ENCODE results near the gene MRPL41. TPM values are rescaled to one million over a fixed set of nuclear protein-coding genes. Genes with fewer than 3 reads are reported as not detected.
"Not testable (repeated sequence)": the region's sequence is repeated elsewhere in the genome, so short reads cannot be mapped to it uniquely, and the experiment has no call there.

Gene MRPL41
- total and polyA plus RNA-seq, 2 experiments from 2014 or later: 32.8 to 146 TPM

DNA sequence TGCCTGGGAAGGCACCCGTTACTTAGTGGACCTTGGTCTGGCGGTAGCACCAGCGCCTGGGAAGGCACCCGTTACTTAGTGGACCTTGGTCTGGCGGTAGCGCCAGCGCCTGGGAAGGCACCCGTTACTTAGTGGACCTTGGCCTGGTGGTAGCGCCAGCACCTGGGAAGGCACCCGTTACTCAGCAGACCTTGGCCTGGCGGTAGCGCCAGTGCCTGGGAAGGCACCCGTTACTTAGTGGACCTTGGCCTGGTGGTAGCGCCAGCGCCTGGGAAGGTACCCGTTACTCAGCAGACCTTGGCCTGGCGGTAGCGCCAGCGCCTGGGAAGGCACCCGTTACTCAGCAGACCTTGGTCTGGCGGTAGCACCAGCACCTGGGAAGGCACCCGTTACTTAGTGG lies 40.6 kb upstream of the MRPL41 start:
- H3K9me2 ChIP-seq (ENCODE audit: insufficient read depth); ATAC-seq: not testable (repeated sequence)

DNA sequence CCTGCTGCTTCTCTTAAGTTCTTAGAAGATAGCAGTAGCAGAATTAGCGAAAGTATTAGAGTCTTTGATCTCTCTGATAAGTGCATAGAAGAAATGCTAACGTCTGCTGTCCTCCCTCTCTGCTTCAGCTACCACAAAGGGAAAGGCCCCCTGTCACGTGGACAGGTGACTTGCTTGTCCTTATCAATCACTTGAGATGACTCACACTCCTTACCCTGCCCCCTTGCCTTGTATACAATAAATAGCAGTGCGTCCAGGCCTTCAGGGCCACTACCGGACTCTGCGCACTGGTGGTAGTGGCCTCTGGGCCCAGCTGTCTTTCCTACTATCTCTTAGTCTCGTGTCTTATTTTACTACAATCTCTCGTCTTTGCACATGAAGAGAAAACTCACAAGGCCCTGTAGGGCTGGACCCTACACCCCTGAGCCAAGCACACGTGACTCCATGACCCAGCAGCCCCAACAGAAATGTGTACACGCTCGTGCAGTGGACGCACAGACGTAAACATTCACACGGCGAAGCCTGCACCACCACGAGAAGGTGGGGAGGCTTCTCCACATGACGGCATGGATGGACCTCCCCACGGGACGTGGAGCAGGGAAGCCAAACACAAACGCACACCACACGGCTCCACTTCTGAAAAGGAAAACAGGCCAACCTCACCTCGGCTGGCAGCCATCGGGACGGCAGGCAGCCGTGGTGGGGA lies 39.8 kb upstream of the MRPL41 start:
- no peaks in the 10 kb centered on the region for H3F3A ChIP-seq (replicated peaks; ENCODE audit: low read depth)
- Mint-ChIP-seq H3K9me3 (peaks cover 42% of the 10 kb centered on the region), H3K4me1 (peaks cover 2% of the 10 kb centered on the region; the same call in 1 of the 3 replicates), H3K27ac (no peak overlapping the region), H3K27me3 (ENCODE audit: insufficient read depth, low read depth, poor library complexity) (peaks cover 11% of the 10 kb centered on the region), H3K4me3 (no peak overlapping the region; the same call in 2 of the 3 replicates), H3K36me3 (ENCODE audit: low read depth) (peaks cover 7% of the 10 kb centered on the region; the same call in 1 of the 3 replicates)
- H3K4me3 ChIP-seq: no peak overlapping the region
- H3K36me3 ChIP-seq (ENCODE audit: insufficient read depth): no peaks in the 10 kb centered on the region
- no peak overlapping the region for H2AFZ ChIP-seq
- H3K27me3 ChIP-seq (ENCODE audit: insufficient read depth): no peaks in the 10 kb centered on the region
- H3K79me2 ChIP-seq (replicated peaks; ENCODE audit: insufficient read depth): no peaks in the 10 kb centered on the region
- no peak overlapping the region for H3K27ac ChIP-seq (ENCODE audit: low read depth)
- H4K20me1 ChIP-seq (replicated peaks; ENCODE audit: insufficient read depth): no peaks in the 10 kb centered on the region
- no peaks in the 10 kb centered on the region for H3K9me2 ChIP-seq (ENCODE audit: insufficient read depth)
- DNase-seq (ENCODE audit: low spot score) (no peak), ATAC-seq (no peak)
- no peaks in the 10 kb centered on the region for H3K4me1 ChIP-seq (ENCODE audit: insufficient read depth)
- no peak overlapping the region for H3K4me2 ChIP-seq
- TF ChIP-seq, protein P1, sequence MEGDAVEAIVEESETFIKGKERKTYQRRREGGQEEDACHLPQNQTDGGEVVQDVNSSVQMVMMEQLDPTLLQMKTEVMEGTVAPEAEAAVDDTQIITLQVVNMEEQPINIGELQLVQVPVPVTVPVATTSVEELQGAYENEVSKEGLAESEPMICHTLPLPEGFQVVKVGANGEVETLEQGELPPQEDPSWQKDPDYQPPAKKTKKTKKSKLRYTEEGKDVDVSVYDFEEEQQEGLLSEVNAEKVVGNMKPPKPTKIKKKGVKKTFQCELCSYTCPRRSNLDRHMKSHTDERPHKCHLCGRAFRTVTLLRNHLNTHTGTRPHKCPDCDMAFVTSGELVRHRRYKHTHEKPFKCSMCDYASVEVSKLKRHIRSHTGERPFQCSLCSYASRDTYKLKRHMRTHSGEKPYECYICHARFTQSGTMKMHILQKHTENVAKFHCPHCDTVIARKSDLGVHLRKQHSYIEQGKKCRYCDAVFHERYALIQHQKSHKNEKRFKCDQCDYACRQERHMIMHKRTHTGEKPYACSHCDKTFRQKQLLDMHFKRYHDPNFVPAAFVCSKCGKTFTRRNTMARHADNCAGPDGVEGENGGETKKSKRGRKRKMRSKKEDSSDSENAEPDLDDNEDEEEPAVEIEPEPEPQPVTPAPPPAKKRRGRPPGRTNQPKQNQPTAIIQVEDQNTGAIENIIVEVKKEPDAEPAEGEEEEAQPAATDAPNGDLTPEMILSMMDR (conservative IDR thresholded peaks at IDR 0.05; ENCODE audit: low read depth in 2 of 2): no peak
- TF ChIP-seq JUNB (IDR thresholded peaks at IDR 0.05; ENCODE audit: unreplicated experiment): no peak
- TF ChIP-seq, protein P2, sequence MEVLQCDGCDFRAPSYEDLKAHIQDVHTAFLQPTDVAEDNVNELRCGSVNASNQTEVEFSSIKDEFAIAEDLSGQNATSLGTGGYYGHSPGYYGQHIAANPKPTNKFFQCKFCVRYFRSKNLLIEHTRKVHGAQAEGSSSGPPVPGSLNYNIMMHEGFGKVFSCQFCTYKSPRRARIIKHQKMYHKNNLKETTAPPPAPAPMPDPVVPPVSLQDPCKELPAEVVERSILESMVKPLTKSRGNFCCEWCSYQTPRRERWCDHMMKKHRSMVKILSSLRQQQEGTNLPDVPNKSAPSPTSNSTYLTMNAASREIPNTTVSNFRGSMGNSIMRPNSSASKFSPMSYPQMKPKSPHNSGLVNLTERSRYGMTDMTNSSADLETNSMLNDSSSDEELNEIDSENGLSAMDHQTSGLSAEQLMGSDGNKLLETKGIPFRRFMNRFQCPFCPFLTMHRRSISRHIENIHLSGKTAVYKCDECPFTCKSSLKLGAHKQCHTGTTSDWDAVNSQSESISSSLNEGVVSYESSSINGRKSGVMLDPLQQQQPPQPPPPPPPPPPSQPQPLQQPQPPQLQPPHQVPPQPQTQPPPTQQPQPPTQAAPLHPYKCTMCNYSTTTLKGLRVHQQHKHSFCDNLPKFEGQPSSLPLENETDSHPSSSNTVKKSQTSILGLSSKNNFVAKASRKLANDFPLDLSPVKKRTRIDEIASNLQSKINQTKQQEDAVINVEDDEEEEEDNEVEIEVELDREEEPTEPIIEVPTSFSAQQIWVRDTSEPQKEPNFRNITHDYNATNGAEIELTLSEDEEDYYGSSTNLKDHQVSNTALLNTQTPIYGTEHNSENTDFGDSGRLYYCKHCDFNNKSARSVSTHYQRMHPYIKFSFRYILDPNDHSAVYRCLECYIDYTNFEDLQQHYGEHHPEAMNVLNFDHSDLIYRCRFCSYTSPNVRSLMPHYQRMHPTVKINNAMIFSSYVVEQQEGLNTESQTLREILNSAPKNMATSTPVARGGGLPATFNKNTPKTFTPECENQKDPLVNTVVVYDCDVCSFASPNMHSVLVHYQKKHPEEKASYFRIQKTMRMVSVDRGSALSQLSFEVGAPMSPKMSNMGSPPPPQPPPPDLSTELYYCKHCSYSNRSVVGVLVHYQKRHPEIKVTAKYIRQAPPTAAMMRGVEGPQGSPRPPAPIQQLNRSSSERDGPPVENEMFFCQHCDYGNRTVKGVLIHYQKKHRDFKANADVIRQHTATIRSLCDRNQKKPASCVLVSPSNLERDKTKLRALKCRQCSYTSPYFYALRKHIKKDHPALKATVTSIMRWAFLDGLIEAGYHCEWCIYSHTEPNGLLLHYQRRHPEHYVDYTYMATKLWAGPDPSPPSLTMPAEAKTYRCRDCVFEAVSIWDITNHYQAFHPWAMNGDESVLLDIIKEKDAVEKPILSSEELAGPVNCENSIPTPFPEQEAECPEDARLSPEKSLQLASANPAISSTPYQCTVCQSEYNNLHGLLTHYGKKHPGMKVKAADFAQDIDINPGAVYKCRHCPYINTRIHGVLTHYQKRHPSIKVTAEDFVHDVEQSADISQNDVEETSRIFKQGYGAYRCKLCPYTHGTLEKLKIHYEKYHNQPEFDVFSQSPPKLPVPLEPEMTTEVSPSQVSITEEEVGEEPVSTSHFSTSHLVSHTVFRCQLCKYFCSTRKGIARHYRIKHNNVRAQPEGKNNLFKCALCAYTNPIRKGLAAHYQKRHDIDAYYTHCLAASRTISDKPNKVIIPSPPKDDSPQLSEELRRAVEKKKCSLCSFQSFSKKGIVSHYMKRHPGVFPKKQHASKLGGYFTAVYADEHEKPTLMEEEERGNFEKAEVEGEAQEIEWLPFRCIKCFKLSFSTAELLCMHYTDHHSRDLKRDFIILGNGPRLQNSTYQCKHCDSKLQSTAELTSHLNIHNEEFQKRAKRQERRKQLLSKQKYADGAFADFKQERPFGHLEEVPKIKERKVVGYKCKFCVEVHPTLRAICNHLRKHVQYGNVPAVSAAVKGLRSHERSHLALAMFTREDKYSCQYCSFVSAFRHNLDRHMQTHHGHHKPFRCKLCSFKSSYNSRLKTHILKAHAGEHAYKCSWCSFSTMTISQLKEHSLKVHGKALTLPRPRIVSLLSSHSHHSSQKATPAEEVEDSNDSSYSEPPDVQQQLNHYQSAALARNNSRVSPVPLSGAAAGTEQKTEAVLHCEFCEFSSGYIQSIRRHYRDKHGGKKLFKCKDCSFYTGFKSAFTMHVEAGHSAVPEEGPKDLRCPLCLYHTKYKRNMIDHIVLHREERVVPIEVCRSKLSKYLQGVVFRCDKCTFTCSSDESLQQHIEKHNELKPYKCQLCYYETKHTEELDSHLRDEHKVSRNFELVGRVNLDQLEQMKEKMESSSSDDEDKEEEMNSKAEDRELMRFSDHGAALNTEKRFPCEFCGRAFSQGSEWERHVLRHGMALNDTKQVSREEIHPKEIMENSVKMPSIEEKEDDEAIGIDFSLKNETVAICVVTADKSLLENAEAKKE (CRISPR knock-in tag; IDR thresholded peaks at IDR 0.05): no peak
- no peak for TF ChIP-seq STAT1 (IDR thresholded peaks at IDR 0.05; ENCODE audit: unreplicated experiment)
- TF ChIP-seq, protein P3, sequence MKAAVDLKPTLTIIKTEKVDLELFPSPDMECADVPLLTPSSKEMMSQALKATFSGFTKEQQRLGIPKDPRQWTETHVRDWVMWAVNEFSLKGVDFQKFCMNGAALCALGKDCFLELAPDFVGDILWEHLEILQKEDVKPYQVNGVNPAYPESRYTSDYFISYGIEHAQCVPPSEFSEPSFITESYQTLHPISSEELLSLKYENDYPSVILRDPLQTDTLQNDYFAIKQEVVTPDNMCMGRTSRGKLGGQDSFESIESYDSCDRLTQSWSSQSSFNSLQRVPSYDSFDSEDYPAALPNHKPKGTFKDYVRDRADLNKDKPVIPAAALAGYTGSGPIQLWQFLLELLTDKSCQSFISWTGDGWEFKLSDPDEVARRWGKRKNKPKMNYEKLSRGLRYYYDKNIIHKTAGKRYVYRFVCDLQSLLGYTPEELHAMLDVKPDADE (IDR thresholded peaks at IDR 0.05): no peak
- no peak for TF ChIP-seq EZH2 (IDR thresholded peaks at IDR 0.05; ENCODE audit: low read depth, unreplicated experiment)
- no peak for TF ChIP-seq ZNF114 (CRISPR knock-in tag; IDR thresholded peaks at IDR 0.05)
- TF ChIP-seq ZNF331 (CRISPR knock-in tag; IDR thresholded peaks at IDR 0.05; ENCODE audit: low read depth): no peak
- no peak for TF ChIP-seq EZH2phosphoT487 (IDR thresholded peaks at IDR 0.05; ENCODE audit: unreplicated experiment)
- no peak for TF ChIP-seq NANOG (IDR thresholded peaks at IDR 0.05; ENCODE audit: borderline replicate concordance)
- no peak for TF ChIP-seq POLR2AphosphoS5 (IDR thresholded peaks at IDR 0.05; ENCODE audit: low read depth)

More for the DNA sequence above, 40.6 kb upstream of the MRPL41 start:
- Mint-ChIP-seq H3K9me3 (peaks cover 50% of the 10 kb centered on the region), H3K27me3 (ENCODE audit: insufficient read depth, low read depth, poor library complexity) (peaks cover 11% of the 10 kb centered on the region)
- not testable (repeated sequence) for H2AFZ ChIP-seq; H3K4me2 ChIP-seq; DNase-seq (ENCODE audit: low spot score); H3F3A ChIP-seq (replicated peaks; ENCODE audit: low read depth); H3K4me3 ChIP-seq; H3K36me3 ChIP-seq (ENCODE audit: insufficient read depth); H3K27ac Mint-ChIP-seq; H3K79me2 ChIP-seq (replicated peaks; ENCODE audit: insufficient read depth); H3K4me1 ChIP-seq (ENCODE audit: insufficient read depth); H3K4me1 Mint-ChIP-seq; H3K27me3 ChIP-seq (ENCODE audit: insufficient read depth); H3K36me3 Mint-ChIP-seq (ENCODE audit: low read depth); H3K27ac ChIP-seq (ENCODE audit: low read depth); H3K4me3 Mint-ChIP-seq; H4K20me1 ChIP-seq (replicated peaks; ENCODE audit: insufficient read depth)
